ENCODE results near the gene BEST2.
A peak's percentile ranks its signal among the peaks of the same experiment; 100 is the strongest.

BEST2 gene

GRCh38 chr19:12772323-12772722 is 20.7 kb downstream of the BEST2 start:
- DNase-seq: no peak

DNA sequence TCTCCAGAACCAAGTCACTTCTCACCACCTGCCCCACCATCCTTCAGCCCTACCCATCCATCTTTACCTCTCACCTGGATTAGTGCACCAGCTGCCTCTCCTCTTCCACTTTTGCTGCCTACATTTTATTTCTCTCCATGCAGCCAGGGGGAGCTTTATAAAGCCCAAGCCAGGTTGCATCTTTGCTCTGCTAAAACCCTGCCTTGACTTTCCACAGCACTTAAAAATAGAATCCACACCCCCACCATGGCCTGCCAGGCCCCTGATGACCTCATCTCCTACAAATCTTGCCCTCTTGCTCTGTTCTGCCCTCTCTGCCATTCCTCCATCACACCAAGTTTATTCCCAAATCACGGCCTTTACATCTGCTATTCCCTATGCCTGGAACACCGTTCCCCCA is 22.0 kb downstream of the BEST2 start:
- DNase-seq: no peak

- no peak for DNase-seq
These were observed 23.3 kb downstream of the BEST2 start, which contains the start of gene HOOK2 for GRCh38 chr19:12774588-12775555. Gene HOOK2, minus strand, starts transcription at chr19:12775552. Its CDS starts 103 bp downstream, at chr19:12775449.

DNA sequence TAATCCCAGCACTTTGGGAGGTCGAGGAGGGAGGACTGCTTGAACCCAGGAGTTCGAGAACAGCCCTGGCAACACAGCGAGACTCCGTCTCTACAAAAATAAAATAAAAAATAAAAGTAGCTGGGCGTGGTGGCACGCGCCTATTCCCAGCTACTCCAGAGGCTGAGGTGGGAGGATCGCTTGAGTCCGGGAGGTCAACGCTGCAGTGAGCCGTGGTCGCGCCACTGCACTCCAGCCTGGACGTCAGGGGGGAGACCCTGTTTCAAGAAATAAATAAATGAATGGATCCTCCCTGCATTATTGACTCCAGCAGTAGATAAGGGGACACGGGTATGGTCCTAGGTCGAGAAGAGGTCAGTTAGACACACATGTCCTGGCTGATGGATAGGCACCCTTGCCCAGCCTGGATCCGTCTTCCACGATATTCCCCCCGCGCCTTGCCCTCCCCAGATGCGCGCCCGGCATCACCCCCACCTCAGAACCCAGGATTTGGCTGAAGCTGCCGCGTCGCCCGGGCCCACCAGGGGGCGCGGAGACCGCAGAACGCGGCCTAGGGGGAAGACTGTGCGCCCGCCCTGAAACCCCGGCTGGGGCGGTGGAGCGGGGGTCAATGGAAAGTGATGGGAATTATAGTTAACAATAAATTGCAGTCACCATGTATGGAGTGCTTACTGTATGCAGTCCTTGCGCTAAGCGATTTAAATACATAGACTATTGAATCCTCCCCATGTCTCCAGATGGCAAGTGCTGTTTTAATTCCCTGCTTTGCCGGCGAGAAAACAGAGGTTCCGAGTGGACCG is 25.8 kb downstream of the BEST2 start:
- DNase-seq: peak; percentile 74

DNA sequence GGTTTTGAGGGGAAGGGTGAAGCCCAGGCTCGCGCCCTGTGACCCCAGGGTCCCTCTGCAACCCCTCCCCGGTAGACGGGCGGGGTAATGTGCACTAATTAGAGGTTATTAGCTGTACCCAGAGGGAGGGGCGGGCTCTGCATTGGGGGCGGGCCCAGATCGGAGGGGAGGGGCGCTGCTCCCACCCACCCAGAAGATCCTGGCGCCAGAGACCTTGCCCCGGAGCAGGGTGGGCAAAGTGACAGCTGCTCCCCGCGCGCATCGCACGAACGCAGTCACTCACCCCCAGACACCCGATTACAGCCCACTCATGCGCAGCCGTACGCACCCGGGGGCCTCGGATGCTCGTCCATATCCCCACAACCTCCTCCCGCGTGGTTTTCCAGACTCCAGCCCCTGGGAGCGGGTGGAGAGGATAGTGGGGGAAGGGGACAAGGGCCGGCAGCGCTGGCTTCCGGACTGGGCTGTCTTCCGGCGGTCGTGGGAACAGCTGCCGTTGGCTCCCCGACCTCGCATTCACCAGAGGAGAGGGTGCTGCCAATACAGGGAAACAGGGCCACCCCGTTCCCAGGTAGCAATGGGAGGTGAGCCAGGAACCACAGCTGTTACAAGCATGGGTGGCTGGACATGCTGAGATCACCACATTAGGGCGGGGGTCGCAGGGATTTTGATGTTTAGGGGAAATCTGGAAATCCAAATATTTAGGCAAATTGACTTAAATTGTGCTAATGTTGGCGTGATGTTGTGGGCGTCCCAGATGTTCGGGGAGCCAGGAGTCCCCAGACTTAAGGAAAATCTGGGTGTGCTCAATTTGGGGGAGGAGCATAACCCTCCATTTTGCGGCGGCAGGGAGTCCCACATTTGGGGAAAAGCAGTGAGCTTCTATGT is 26.7 kb downstream of the BEST2 start:
- no peak for DNase-seq

GRCh38 chr19:12778905-12779161 is 27.2 kb downstream of the BEST2 start:
- DNase-seq: no peak

DNA sequence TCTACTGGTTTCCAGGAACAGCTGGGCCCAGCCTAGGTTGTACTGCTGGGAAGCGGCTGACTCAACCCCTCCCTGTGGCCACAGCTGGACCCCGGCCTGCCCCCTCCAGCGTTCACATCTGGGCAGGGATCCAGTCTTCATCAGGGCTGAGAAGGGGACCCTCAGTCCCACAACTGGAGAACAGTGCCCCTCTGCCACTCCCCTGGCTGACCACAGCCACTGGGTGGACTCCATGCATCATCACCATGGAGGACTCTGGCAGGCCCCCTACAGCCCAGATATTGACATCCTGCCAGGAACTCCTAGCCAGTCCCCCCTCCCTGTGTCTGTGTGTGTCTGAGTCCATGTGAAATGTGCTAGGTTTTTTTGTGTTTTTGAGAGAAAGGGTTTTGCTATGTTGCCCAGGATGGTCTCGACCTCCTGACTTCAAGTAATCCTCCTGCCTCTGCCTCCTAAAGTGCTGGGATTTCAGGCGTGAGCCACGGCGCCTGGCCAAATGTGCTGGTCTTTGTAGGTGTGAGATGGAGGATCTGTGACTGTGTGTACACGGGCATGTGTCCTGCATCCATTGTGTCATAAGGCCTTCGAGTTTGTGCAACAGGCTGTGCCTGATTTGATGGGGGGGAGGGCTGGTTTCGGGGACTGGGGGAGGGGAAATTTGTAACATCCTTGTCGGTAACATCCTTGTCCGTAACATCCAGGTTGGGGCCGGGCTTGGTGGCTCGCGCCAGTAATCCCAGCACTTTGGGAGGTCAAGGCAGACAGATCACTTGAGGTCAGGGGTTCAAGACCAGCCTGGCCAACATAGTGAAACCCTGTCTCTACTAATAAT is 27.8 kb downstream of the BEST2 start:
- no peak for DNase-seq

GRCh38 chr19:12782174-12782423 is 30.5 kb downstream of the BEST2 start:
- no peak for DNase-seq

- DNase-seq: peak; percentile 88
These were observed 31.1 kb downstream of the BEST2 start for GRCh38 chr19:12782424-12783290.

GRCh38 chr19:12783291-12783848 is 31.8 kb downstream of the BEST2 start:
- DNase-seq: no peak

- DNase-seq: no peak
These were observed 32.3 kb downstream of the BEST2 start for GRCh38 chr19:12783849-12784393.

- no peak for DNase-seq
These were observed 32.8 kb downstream of the BEST2 start for GRCh38 chr19:12784394-12784870.

DNA sequence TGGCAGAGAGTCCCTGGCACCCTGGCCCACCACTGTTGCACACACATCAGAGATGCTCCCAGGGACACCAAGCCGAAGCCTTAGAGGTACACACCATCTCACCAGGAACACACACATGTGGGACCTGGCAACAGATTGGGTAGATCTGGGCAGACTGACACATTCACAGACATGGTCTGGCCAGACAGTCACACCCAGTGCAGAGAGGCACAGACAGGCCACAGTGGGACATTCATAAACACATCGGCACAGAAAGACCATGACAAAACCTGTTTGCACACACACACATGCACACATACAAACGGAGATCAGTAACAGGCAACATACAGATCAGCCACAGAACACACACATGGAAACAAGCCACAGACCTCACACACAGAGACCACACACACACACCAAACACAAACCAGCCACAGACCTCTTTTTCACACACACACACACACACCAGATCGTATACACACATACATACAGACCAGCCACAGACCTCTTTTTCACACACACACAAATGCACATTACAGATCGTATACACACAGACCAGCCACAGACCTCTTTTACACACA is 33.4 kb downstream of the BEST2 start:
- DNase-seq: no peak

DNA sequence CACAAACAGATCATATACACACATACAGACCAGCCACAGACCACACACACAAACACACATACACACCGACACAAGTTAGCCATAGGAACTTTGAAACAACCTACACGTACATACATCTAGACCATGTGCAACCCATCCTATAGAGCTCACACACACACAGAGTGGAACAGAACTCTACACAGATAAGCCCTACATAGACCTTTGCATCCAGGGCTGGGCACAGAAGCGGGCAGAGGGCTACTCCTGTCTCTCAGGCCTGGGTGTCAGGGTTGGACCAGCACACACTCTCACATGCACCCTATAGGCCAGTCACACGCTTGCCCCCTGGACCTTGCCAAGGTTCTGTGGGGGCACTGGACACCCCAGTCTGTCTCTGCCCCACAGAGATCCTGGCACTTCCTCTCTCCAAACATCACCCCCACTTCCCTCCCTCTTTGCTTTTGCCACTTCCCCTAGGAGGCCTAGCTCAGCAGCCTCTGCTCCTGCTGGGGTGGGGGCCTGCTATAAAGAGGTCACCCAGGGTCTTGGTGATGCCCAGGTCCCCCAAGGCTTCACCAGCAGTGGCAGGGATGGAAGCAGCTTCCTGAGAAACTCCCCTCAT is 33.9 kb downstream of the BEST2 start:
- no peak for DNase-seq

DNA sequence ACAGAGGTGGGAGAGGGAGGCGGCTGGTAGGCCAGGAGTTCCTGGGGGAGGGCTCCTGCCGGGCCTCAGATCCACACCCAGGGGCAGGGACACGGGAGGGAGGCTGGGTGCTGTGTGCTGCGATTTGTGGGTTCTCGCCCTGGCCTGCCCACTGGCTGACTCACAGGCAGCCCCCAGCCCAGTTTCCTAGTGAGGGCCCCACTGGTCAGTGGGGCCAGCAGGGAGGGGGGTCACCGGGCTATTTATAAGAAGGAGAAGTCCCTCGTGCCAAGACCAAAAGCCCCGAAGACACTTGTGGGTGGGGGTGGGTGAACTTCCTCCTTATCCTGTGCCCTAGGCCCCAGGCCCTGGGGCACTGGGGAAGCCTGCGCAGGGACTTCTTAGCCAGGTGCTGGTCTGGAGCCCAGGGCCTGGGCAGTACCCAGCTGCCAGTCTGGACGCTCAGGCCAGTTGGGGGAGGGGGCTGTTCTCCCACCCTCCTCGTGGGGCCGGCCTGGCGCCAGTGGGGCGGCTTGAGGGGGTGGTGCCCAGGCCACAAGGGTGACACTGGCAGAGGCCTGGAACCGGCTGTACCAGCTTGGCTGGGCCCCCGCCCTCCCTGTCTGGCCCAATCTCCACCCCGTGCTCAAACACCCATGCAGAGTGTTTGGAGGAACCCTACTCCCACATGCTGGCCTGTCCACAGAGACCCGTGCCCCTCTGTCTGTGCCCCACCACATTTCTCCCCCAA is 34.7 kb downstream of the BEST2 start:
- DNase-seq: no peak

GRCh38 chr19:12786952-12787351 is 35.4 kb downstream of the BEST2 start:
- no peak for DNase-seq

- DNase-seq: no peak
These were observed 35.9 kb downstream of the BEST2 start for GRCh38 chr19:12787458-12787857.

DNA sequence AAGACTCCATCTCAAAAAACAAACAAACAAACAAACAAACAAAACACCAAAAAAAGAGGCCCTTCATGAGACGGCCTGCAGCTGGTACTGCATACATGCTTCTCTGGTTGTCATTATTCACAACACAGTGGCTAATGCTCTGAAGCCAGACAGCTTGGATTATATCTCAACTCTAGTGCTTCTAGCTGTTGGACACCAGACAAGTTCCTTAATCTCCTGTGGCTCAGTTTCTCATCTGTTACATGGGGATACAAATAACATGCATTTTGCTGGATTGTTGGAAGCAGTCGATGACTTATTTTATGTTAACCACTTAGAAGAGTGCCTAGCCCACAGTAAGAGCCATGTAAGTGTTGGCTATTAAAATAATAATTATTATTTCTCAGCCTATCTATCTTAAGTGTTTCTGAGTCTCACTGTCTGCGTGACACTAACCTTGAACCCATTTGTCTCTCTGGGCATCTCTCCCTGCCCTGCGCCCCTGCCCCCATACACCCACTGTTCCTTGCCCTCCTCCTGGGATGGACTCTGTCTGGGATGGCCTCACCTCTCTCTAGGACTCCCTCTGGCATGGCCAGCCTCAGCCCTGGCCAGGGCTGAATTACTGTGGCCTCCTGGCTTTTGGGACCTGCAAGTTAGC is 36.6 kb downstream of the BEST2 start:
- DNase-seq: no peak

- DNase-seq: no peak
These were observed 37.1 kb downstream of the BEST2 start for GRCh38 chr19:12788682-12789097.

All from activated T-cell treated with anti-CD3 and anti-CD28 coated beads for 4 hours (primary cell).